A673 (cell line): ENCODE measurements around the gene GLT1D1. TPM values are rescaled to one million over a fixed set of nuclear protein-coding genes. Genes with fewer than 3 reads are reported as not detected.
A peak's percentile ranks its signal among the peaks of the same experiment; 100 is the strongest.

Experiments
- BruUV-seq: library from RNA; stranded (reverse); fragments of 400-500 nt; replicated peaks from 2 replicates; lab custom pipeline; 2021; lab: Mats Ljungman, UMichigan
- CTCF ChIA-PET: fragments of 300-600 bp; sonication (Branson Sonifier 250); formaldehyde crosslinking; loops from one replicate; lab custom pipeline; 2022; ENCODE audit warnings: antibody characterized with exemption; lab: Charles Lee
- POLR2A ChIA-PET: fragments of 300-600 bp; sonication (Branson Sonifier 250); formaldehyde crosslinking; loops from one replicate; lab custom pipeline; 2022; ENCODE audit warnings: antibody characterized with exemption; ENCODE audit not compliant: low non-redundant PET; lab: Charles Lee
- DNase-seq: peaks from one replicate; pipeline ENCODE4 v3.0.0-alpha.2; 2015; ENCODE audit warnings: low spot score
- H3K27ac ChIP-seq: fragments of 200-600 bp; sonication (generic); 2 replicates; pipeline ENCODE4 v1.5.1; 2016; ENCODE audit warnings: mixed run types, low read depth, mild to moderate bottlenecking, mixed read lengths, antibody characterized with exemption, low read length; ENCODE audit not compliant: poor library complexity, severe bottlenecking
- H3K27me3 ChIP-seq: fragments of 200-600 bp; sonication (generic); replicated peaks from 2 replicates; pipeline ENCODE4 v1.6.1; 2017; ENCODE audit warnings: mixed run types, low read depth, mild to moderate bottlenecking, mixed read lengths, antibody characterized with exemption, low read length; ENCODE audit not compliant: insufficient read depth, poor library complexity
- H3K36me3 ChIP-seq: fragments of 200-600 bp; sonication (generic); 2 replicates; pipeline ENCODE4 v1.6.1; 2016; ENCODE audit warnings: mixed run types, mild to moderate bottlenecking, mixed read lengths, antibody characterized with exemption, low read length; ENCODE audit not compliant: insufficient read depth, poor library complexity, severe bottlenecking
- H3K4me1 ChIP-seq: fragments of 200-600 bp; sonication (generic); 2 replicates; pipeline ENCODE4 v1.6.1; 2017; ENCODE audit warnings: mixed run types, mild to moderate bottlenecking, mixed read lengths, antibody characterized with exemption, low read length; ENCODE audit not compliant: insufficient read depth, poor library complexity, severe bottlenecking
- H3K4me3 ChIP-seq: fragments of 200-600 bp; sonication (generic); 2 replicates; pipeline ENCODE4 v1.5.1; 2016; ENCODE audit warnings: low read depth, mixed run types, mild to moderate bottlenecking, mixed read lengths, low read length; ENCODE audit not compliant: poor library complexity, severe bottlenecking
- H3K9me3 ChIP-seq: fragments of 200-600 bp; sonication (generic); 2 replicates; pipeline ENCODE4 v1.6.1; 2016; ENCODE audit warnings: mixed run types, low read depth, mild to moderate bottlenecking, mixed read lengths, antibody characterized with exemption, low read length; ENCODE audit not compliant: poor library complexity, severe bottlenecking
- CTCF ChIP-seq: fragments of 300-800, 200-600 bp; sonication (generic); conservative IDR thresholded peaks from 2 replicates; pipeline ENCODE4 v1.5.1; 2017; ENCODE audit warnings: low read depth, mild to moderate bottlenecking, antibody characterized with exemption, low read length, moderate library complexity, mixed read lengths
- EZH2 ChIP-seq: fragments of 200-600 bp; sonication (generic); IDR thresholded peaks from 2 replicates; pipeline ENCODE4 v1.6.1; 2017; ENCODE audit warnings: borderline replicate concordance, low read depth, mild to moderate bottlenecking, mixed read lengths, antibody characterized with exemption, low read length; ENCODE audit not compliant: poor library complexity, severe bottlenecking
- intact Hi-C: fragments of 100-400 bp; cut with micrococcal nuclease; formaldehyde crosslinking; loops from one replicate; pipeline ENCODE4 v1.10.0; 2022; ENCODE audit not compliant: unreplicated experiment
- total RNA-seq: library from RNA; stranded (reverse); gene quantifications from 2 replicates; pipeline ENCODE4 v1.2.3, GENCODE V29; 2021

The GLT1D1 gene
- total RNA-seq, 1 experiment from 2014 or later: not detected

DNA sequence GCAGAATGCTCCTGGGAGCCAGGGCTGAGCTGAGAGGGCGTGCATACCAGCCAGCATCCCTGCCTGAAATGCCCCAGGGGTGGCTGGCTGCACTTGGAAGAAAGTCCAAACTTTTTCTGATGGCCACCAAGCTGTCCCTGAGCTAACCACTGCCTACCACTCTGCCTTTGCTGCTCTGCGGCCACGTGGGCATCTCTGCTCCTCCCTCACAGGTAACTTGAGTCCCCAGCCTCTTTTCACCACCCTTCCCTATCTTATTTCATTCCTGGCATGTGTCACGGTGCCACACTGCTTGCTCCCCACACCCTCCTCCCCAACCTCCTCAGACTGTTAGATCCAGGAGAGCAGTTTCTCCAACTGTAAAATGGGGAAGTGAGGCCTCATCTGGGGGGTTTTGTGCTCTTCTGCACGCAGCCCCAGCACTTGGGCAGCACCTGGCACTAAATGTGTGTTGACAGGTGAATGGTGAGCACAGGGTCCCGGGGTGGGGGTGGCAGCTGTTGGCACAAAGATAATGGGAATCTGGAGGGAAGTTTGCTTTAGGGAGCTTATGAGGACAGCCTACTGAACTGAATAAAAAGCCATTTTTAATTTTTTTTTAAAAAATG, 113.0 kb downstream of the GLT1D1 start:
- Histone ChIP-seq H3K4me3 (no peak overlapping the region), H3K27me3 (peaks cover 5% of the 10 kb centered on the region), H3K36me3 (no peaks in the 10 kb centered on the region), H3K9me3 (no peaks in the 10 kb centered on the region), H3K4me1 (no peaks in the 10 kb centered on the region), H3K27ac (no peak overlapping the region)
- BruUV-seq: no TSS peak
- POLR2A ChIA-PET: no interaction called here
- CTCF ChIA-PET: no interaction called here
- TF ChIP-seq CTCF (no peak), EZH2 (no peak)
- DNase-seq: no peak
- intact Hi-C loops: no loop called here

DNA sequence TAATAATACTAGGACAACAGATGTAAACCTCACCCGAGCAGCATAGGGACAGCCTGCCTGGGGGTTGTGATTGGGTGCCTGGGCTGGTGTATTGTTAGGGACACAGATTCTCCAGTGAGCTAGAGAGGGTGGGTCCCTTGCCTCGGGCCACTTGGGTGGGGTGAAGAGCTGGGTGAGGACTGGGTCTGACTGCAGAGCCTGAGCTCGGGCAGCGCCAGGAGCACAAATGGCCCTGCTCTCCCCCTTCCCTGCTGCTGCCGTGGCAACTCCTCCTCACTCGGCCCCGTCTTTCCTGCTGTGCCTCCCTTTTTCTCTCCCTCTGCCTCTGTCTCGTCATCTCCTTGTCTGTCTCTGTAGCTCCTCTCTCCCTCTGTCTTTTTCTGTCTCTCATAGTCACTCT, 115.4 kb downstream of the GLT1D1 start:
- H3K27me3 ChIP-seq: peaks cover 5% of the 10 kb centered on the region
- BruUV-seq: no TSS peak
- ChIA-PET CTCF (no interaction called here), POLR2A (no interaction called here)
- H3K4me1 ChIP-seq: no peaks in the 10 kb centered on the region
- TF ChIP-seq CTCF (no peak), EZH2 (no peak)
- intact Hi-C loops: no loop called here
- no peaks in the 10 kb centered on the region for H3K9me3 ChIP-seq
- no peaks in the 10 kb centered on the region for H3K36me3 ChIP-seq
- H3K27ac ChIP-seq: no peak overlapping the region
- no peak for DNase-seq
- no peak overlapping the region for H3K4me3 ChIP-seq

GRCh38 chr12:128969480-128970055, 116.3 kb downstream of the GLT1D1 start:
- no TSS peak for BruUV-seq
- CTCF ChIA-PET: no interaction called here
- intact Hi-C loops: no loop called here
- H3K27me3 ChIP-seq: peaks cover 5% of the 10 kb centered on the region
- H3K4me3 ChIP-seq: no peak overlapping the region
- no peaks in the 10 kb centered on the region for H3K4me1 ChIP-seq
- no peak overlapping the region for H3K27ac ChIP-seq
- H3K9me3 ChIP-seq: no peaks in the 10 kb centered on the region
- POLR2A ChIA-PET: no interaction called here
- no peak for TF ChIP-seq EZH2
- TF ChIP-seq CTCF: peak; percentile 49
- DNase-seq: peak; percentile 25
- no peaks in the 10 kb centered on the region for H3K36me3 ChIP-seq
